HepG2 (cell line): ENCODE results near the gene PEX5. TPM values are rescaled to one million over a fixed set of nuclear protein-coding genes. Genes with fewer than 3 reads are reported as not detected.

Source experiments
- ATAC-seq: fragments of 200-7000 bp; cut with Tn5 transposase; 3 replicates; pipeline ENCODE4 v1.9.1; 2020; ENCODE audit warnings: mild to moderate bottlenecking, moderate library complexity
- BruUV-seq: library from RNA; stranded (reverse); fragments of 400-500 nt; replicated peaks from 2 replicates; lab custom pipeline; 2021; lab: Mats Ljungman, UMichigan
- CTCF ChIA-PET: fragments of 300-600 bp; formaldehyde crosslinking; extraction: SDS; loops from one replicate; lab custom pipeline; 2021; ENCODE audit warnings: low total read pairs, inconsistent platforms, low intra/inter-chr PET ratio; lab: Yijun Ruan, JAX
- POLR2A ChIA-PET: fragments of 350-600 bp; sonication (Branson Sonifier 250); formaldehyde crosslinking; loops from one replicate; lab custom pipeline; 2020; ENCODE audit warnings: antibody characterized with exemption, inconsistent platforms; lab: Yijun Ruan, JAX
- DNase-seq: peaks from one replicate; pipeline ENCODE4 v3.0.0-alpha.2; 2015; ENCODE audit warnings: low spot score
- FAIRE-seq: peaks from 3 replicates; lab custom pipeline; 2011; peaks lifted over from hg19 to GRCh38; lab: Jason Lieb, UNC
- H2AFZ ChIP-seq: one replicate; pipeline ENCODE4 v1.6.1; 2011; ENCODE audit warnings: low read length, inconsistent platforms
- H3K27ac ChIP-seq: fragments of 300-600 bp; 3 replicates; pipeline ENCODE4 v1.8.0; 2011; ENCODE audit warnings: mixed run types, mild to moderate bottlenecking, mixed read lengths, low read length, inconsistent platforms; ENCODE audit not compliant: insufficient read depth; ENCODE audit errors: extremely low read length
- H3K27me3 ChIP-seq, 2 experiments: fragments of 200-600 bp in 1 of 2; 2 replicates in 1 of 2; 3 replicates in 1 of 2; pipeline versions ENCODE4 v1.6.0 to v1.8.0; 2011; ENCODE audit warnings: low read length in 2 of 2, mild to moderate bottlenecking in 2 of 2, moderate library complexity in 2 of 2, inconsistent platforms in 1 of 2; ENCODE audit not compliant: insufficient read depth in 2 of 2, control insufficient read depth in 1 of 2
- H3K36me3 ChIP-seq, 2 experiments: fragments of 200-600 bp in 1 of 2; replicated peaks in 1 of 2; 2 replicates in 1 of 2; 3 replicates in 1 of 2; pipeline versions ENCODE4 v1.5.1 to v1.8.0; 2011; ENCODE audit warnings: low read length in 2 of 2, inconsistent platforms in 1 of 2; ENCODE audit not compliant: insufficient read depth in 2 of 2, control insufficient read depth in 1 of 2
- H3K4me1 ChIP-seq: 2 replicates; pipeline ENCODE4 v1.5.1; 2012; ENCODE audit warnings: low read length, inconsistent platforms; ENCODE audit not compliant: insufficient read depth
- H3K4me2 ChIP-seq: 2 replicates; pipeline ENCODE4 v1.6.0; 2011; ENCODE audit warnings: low read depth, low read length, inconsistent platforms
- H3K4me3 ChIP-seq, 3 experiments: fragments of 200-600 bp in 1 of 3; sonication (generic), shearing (Covaris generic) in 1 of 3; replicated peaks in 1 of 3; 2 replicates each; pipeline ENCODE4 v1.5.1; 2011 to 2016; ENCODE audit warnings: low read length in 3 of 3, inconsistent platforms in 2 of 3, low read depth in 2 of 3, mild to moderate bottlenecking in 2 of 3, control low read depth in 1 of 3, mixed read lengths in 1 of 3; ENCODE audit not compliant: insufficient read depth in 1 of 3
- H3K79me2 ChIP-seq: one replicate; pipeline ENCODE4 v1.6.1; 2011; ENCODE audit warnings: low read length, inconsistent platforms; ENCODE audit not compliant: insufficient read depth
- H3K9ac ChIP-seq: 2 replicates; pipeline ENCODE4 v1.6.0; 2011; ENCODE audit warnings: mild to moderate bottlenecking, low read depth, low read length, inconsistent platforms; ENCODE audit not compliant: insufficient read depth
- H3K9me3 ChIP-seq: 2 replicates; pipeline ENCODE4 v1.5.1; 2012; ENCODE audit warnings: mild to moderate bottlenecking, low read length
- H4K20me1 ChIP-seq: 2 replicates; pipeline ENCODE4 v1.6.0; 2011; ENCODE audit warnings: inconsistent platforms, mild to moderate bottlenecking, low read length, moderate library complexity; ENCODE audit not compliant: insufficient read depth
- MXI1 ChIP-seq: IDR thresholded peaks from 3 replicates; pipeline ENCODE4 v1.6.1; 2012; ENCODE audit warnings: low read depth, low read length, inconsistent platforms, borderline replicate concordance
- PBX2 ChIP-seq: IDR thresholded peaks from 2 replicates; pipeline ENCODE4 v1.6.1; 2016; ENCODE audit warnings: control low read depth
- POLR2AphosphoS2 ChIP-seq: IDR thresholded peaks from 2 replicates; pipeline ENCODE4 v1.6.1; 2011; ENCODE audit warnings: low read depth, low read length, improper control_type of control experiment
- RARG ChIP-seq: sonication (generic); formaldehyde crosslinking; IDR thresholded peaks from 2 replicates; pipeline ENCODE4 v1.4.0; 2020; ENCODE audit warnings: low read depth, mild to moderate bottlenecking, missing genetic modification reagents
- SETDB1 ChIP-seq: sonication (generic); formaldehyde crosslinking; IDR thresholded peaks from 2 replicates; pipeline ENCODE4 v1.5.1; 2020; ENCODE audit warnings: missing genetic modification reagents, mild to moderate bottlenecking, borderline replicate concordance
- ZNF180 ChIP-seq: sonication (generic); formaldehyde crosslinking; IDR thresholded peaks from 2 replicates; pipeline ENCODE4 v1.4.0; 2020; ENCODE audit warnings: low read depth, missing genetic modification reagents, borderline replicate concordance
- ZSCAN20 ChIP-seq: sonication (generic); formaldehyde crosslinking; IDR thresholded peaks from 2 replicates; pipeline ENCODE4 v1.4.0; 2020; ENCODE audit warnings: missing genetic modification reagents, mild to moderate bottlenecking, borderline replicate concordance
- whole genome bisulfite sequencing: methylation state at CpG from one replicate; pipeline ENCODE4 v1.1.6; 2017; ENCODE audit warnings: low lambda C conversion rate; 5-methylcytosine and 5-hydroxymethylcytosine counted together
- in situ Hi-C: cut with HindIII; loops from 2 replicates; pipeline ENCODE4 v1.10.0; 2017; ENCODE audit warnings: low pct_unique_long_range_greater_than_20kb; ENCODE audit not compliant: extremely low pct_ligation_motif_present
- intact Hi-C: fragments of 100-400 bp; cut with micrococcal nuclease; formaldehyde crosslinking; loops from one replicate; pipeline ENCODE4 v1.10.0; 2022; ENCODE audit not compliant: unreplicated experiment
- polyA plus RNA-seq, 8 experiments: library from polyadenylated mRNA; depleted of rRNA in 3 of 8; stranded (reverse) in 7 of 8; unstranded in 1 of 8; fragments of >200 nt; fragmentation: Illumina TruSeq in 4 of 8; extraction: Trizol in 4 of 8; gene quantifications; 2 replicates each; pipeline versions ENCODE4 v1.2.1 to v1.2.3, GENCODE V29; 2011 to 2016; ENCODE audit warnings: low read depth in 4 of 8, missing spikeins in 1 of 8, mixed read lengths in 1 of 8; ENCODE audit not compliant: insufficient read depth in 1 of 8
- total RNA-seq, 5 experiments: library from RNA; depleted of rRNA; stranded (reverse); fragments of >200 nt; fragmentation: Illumina TruSeq; extraction: Trizol; gene quantifications; 2 replicates each; pipeline ENCODE4 v1.2.3, GENCODE V29; 2016; ENCODE audit warnings: low read depth in 1 of 5
- TF ChIP-seq, protein P1 (sequence below): sonication (generic); formaldehyde crosslinking; IDR thresholded peaks from 2 replicates; pipeline ENCODE4 v1.4.0; 2020; ENCODE audit warnings: missing genetic modification reagents

The PEX5 gene
- total and polyA plus RNA-seq, 2 of the 13 experiments (the other 11 are each of a cell fraction or from before 2014, with no cell fraction given), result 16.4 to 29.0 TPM

GRCh38 chr12:7203109-7203508 is 13.6 kb downstream of the PEX5 start:
- ChIA-PET POLR2A (no interaction called here), CTCF (no interaction called here)
- no peak overlapping the region for H3K4me3 ChIP-seq
- TF ChIP-seq, protein P1, sequence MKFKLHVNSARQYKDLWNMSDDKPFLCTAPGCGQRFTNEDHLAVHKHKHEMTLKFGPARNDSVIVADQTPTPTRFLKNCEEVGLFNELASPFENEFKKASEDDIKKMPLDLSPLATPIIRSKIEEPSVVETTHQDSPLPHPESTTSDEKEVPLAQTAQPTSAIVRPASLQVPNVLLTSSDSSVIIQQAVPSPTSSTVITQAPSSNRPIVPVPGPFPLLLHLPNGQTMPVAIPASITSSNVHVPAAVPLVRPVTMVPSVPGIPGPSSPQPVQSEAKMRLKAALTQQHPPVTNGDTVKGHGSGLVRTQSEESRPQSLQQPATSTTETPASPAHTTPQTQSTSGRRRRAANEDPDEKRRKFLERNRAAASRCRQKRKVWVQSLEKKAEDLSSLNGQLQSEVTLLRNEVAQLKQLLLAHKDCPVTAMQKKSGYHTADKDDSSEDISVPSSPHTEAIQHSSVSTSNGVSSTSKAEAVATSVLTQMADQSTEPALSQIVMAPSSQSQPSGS (CRISPR knock-in tag), result no peak
- no peak for TF ChIP-seq POLR2AphosphoS2
- no peak for TF ChIP-seq PBX2 (CRISPR knock-in tag)
- TF ChIP-seq MXI1, result no peak
- no peak for TF ChIP-seq ZNF180 (CRISPR knock-in tag)
- TF ChIP-seq ZSCAN20 (CRISPR knock-in tag), result no peak
- no peak for TF ChIP-seq SETDB1
- TF ChIP-seq RARG (CRISPR knock-in tag), result no peak
- ATAC-seq, result no peak
- no peak for FAIRE-seq
- no peaks in the 10 kb centered on the region for H3K9me3 ChIP-seq
- H2AFZ ChIP-seq, result no peak overlapping the region
- H3K27ac ChIP-seq, result no peak overlapping the region
- no peaks in the 10 kb centered on the region for H3K27me3 ChIP-seq
- no peak overlapping the region for H3K9ac ChIP-seq
- WGBS, result 88% methylated on average over 4 of the region's 4 CpGs
- no peak for DNase-seq
- no peaks in the 10 kb centered on the region for H3K79me2 ChIP-seq
- in situ Hi-C loops, result no loop called here
- peaks cover 9% of the 10 kb centered on the region for H3K4me1 ChIP-seq
- peaks cover 15 to 47% of the 10 kb centered on the region in 2 experiments for H3K36me3 ChIP-seq
- no peak overlapping the region for H3K4me2 ChIP-seq
- intact Hi-C loops, result no loop called here
- no TSS peak for BruUV-seq
- no peaks in the 10 kb centered on the region for H4K20me1 ChIP-seq
